IMR-90 (cell line): Measurements from ENCODE around the gene FAIM2. TPM values are rescaled to one million over a fixed set of nuclear protein-coding genes. Genes with fewer than 3 reads are reported as not detected.

Experiments used
- ATAC-seq: fragments of 200-7000 bp; cut with Tn5 transposase; 2 replicates; pipeline ENCODE4 v1.9.1; 2020; ENCODE audit warnings: low read depth, mild to moderate bottlenecking, moderate library complexity
- BruUV-seq: library from RNA; stranded (reverse); fragments of 400-500 nt; replicated peaks from 2 replicates; lab custom pipeline; 2021; lab: Mats Ljungman, UMichigan
- CTCF ChIA-PET: fragments of 300-600 bp; formaldehyde crosslinking; extraction: SDS; loops from one replicate; lab custom pipeline; 2021; ENCODE audit warnings: antibody characterized with exemption; lab: Yijun Ruan, JAX
- POLR2A ChIA-PET: fragments of 300-600 bp; sonication (Branson Sonifier 250); formaldehyde crosslinking; loops from one replicate; lab custom pipeline; 2022; ENCODE audit warnings: antibody characterized with exemption; ENCODE audit not compliant: unreplicated experiment; lab: Charles Lee
- DNase-seq: peaks from one replicate; pipeline ENCODE4 v3.0.0; 2013
- H2AFZ ChIP-seq: replicated peaks from 2 replicates; pipeline ENCODE3; 2013; ENCODE audit warnings: low read length, mild to moderate bottlenecking; ENCODE audit not compliant: poor library complexity
- H2AK5ac ChIP-seq: 2 replicates; pipeline ENCODE4 v1.6.1; 2013; ENCODE audit warnings: low read depth, low read length, inconsistent platforms
- H2AK9ac ChIP-seq: replicated peaks from 2 replicates; pipeline ENCODE3; 2013; ENCODE audit warnings: mild to moderate bottlenecking, low read depth, low read length, moderate library complexity; ENCODE audit not compliant: poor library complexity
- H2BK120ac ChIP-seq: 2 replicates; pipeline ENCODE4 v1.6.1; 2013; ENCODE audit warnings: low read depth, low read length, inconsistent platforms
- H2BK15ac ChIP-seq: 3 replicates; pipeline ENCODE4 v1.6.1; 2013; ENCODE audit warnings: low read depth, low read length, inconsistent platforms
- H2BK20ac ChIP-seq: 2 replicates; pipeline ENCODE4 v1.6.1; 2013; ENCODE audit warnings: low read depth, mild to moderate bottlenecking, inconsistent platforms, low read length, moderate library complexity
- H2BK5ac ChIP-seq: 2 replicates; pipeline ENCODE4 v1.6.1; 2013; ENCODE audit warnings: mild to moderate bottlenecking, low read depth, low read length, inconsistent platforms; ENCODE audit not compliant: poor library complexity, severe bottlenecking
- H3K14ac ChIP-seq: replicated peaks from 2 replicates; pipeline ENCODE4 v1.6.1; 2013; ENCODE audit warnings: low read depth, low read length, inconsistent platforms
- H3K18ac ChIP-seq: 2 replicates; pipeline ENCODE4 v1.6.1; 2013; ENCODE audit warnings: low read depth, low read length, control low read depth
- H3K23ac ChIP-seq: 2 replicates; pipeline ENCODE4 v1.6.1; 2013; ENCODE audit warnings: low read depth, low read length, inconsistent platforms
- H3K27ac ChIP-seq: 2 replicates; pipeline ENCODE4 v1.5.1; 2013; ENCODE audit warnings: mild to moderate bottlenecking, control low read depth, low read length; ENCODE audit not compliant: insufficient read depth
- H3K27me3 ChIP-seq: 2 replicates; pipeline ENCODE4 v1.6.1; 2013; ENCODE audit warnings: low read length; ENCODE audit not compliant: control insufficient read depth, insufficient read depth
- H3K36me3 ChIP-seq: 2 replicates; pipeline ENCODE4 v1.6.1; 2013; ENCODE audit warnings: low read length, mixed read lengths; ENCODE audit not compliant: control insufficient read depth, insufficient read depth
- H3K4ac ChIP-seq: 2 replicates; pipeline ENCODE4 v1.6.1; 2013; ENCODE audit warnings: low read depth, low read length, inconsistent platforms
- H3K4me1 ChIP-seq: 2 replicates; pipeline ENCODE4 v1.6.1; 2013; ENCODE audit warnings: low read length, mixed read lengths; ENCODE audit not compliant: control insufficient read depth, insufficient read depth
- H3K4me2 ChIP-seq: 2 replicates; pipeline ENCODE4 v1.6.1; 2013; ENCODE audit warnings: low read depth, mild to moderate bottlenecking, control low read depth, low read length, moderate library complexity
- H3K4me3 ChIP-seq: 2 replicates; pipeline ENCODE4 v1.5.1; 2013; ENCODE audit warnings: low read depth, mild to moderate bottlenecking, control low read depth, low read length, moderate library complexity; ENCODE audit not compliant: insufficient read depth
- H3K56ac ChIP-seq: 2 replicates; pipeline ENCODE4 v1.6.1; 2013; ENCODE audit warnings: low read length, inconsistent platforms; ENCODE audit not compliant: insufficient read depth; ENCODE audit errors: extremely low read depth
- H3K79me1 ChIP-seq, 2 experiments: 2 replicates each; pipeline ENCODE4 v1.6.1; 2013; ENCODE audit warnings: low read length in 2 of 2, inconsistent platforms in 1 of 2, low read depth in 1 of 2
- H3K9ac ChIP-seq: 2 replicates; pipeline ENCODE4 v1.6.1; 2013; ENCODE audit warnings: low read depth, low read length, control low read depth
- H3K9me1 ChIP-seq: 2 replicates; pipeline ENCODE4 v1.6.1; 2013; ENCODE audit warnings: low read length, inconsistent platforms; ENCODE audit not compliant: insufficient read depth
- H3K9me3 ChIP-seq: 2 replicates; pipeline ENCODE4 v1.6.1; 2013; ENCODE audit warnings: low read length; ENCODE audit not compliant: control insufficient read depth, insufficient read depth
- H4K20me1 ChIP-seq: 2 replicates; pipeline ENCODE4 v1.6.1; 2013; ENCODE audit warnings: low read length, inconsistent platforms; ENCODE audit not compliant: insufficient read depth
- H4K5ac ChIP-seq: 2 replicates; pipeline ENCODE4 v1.6.1; 2013; ENCODE audit warnings: mild to moderate bottlenecking, low read depth, low read length, control low read depth
- H4K8ac ChIP-seq, 2 experiments: 2 replicates each; pipeline ENCODE4 v1.6.1; 2013; ENCODE audit warnings: low read depth in 2 of 2, low read length in 2 of 2, control low read depth in 1 of 2, inconsistent platforms in 1 of 2
- H4K91ac ChIP-seq: 2 replicates; pipeline ENCODE4 v1.6.1; 2013; ENCODE audit warnings: low read depth, low read length, inconsistent platforms; ENCODE audit not compliant: insufficient read depth
- BHLHE40 ChIP-seq: fragments of 150-350 bp; IDR thresholded peaks from 2 replicates; pipeline ENCODE4 v1.6.1; 2016; ENCODE audit warnings: mild to moderate bottlenecking, low read depth, low read length
- CEBPB ChIP-seq: IDR thresholded peaks from 2 replicates; pipeline ENCODE4 v1.6.1; 2012; ENCODE audit warnings: low read depth, low read length, improper control_type of control experiment
- CHD1 ChIP-seq: IDR thresholded peaks from 2 replicates; pipeline ENCODE4 v1.6.1; 2012; ENCODE audit warnings: low read depth, low read length, improper control_type of control experiment
- FOS ChIP-seq: fragments of 150-350 bp; IDR thresholded peaks from 2 replicates; pipeline ENCODE4 v1.6.1; 2016; ENCODE audit warnings: low read depth, low read length
- MAFK ChIP-seq: IDR thresholded peaks from 2 replicates; pipeline ENCODE4 v1.6.1; 2012; ENCODE audit warnings: low read depth, low read length, improper control_type of control experiment
- MAZ ChIP-seq: IDR thresholded peaks from 2 replicates; pipeline ENCODE4 v1.6.1; 2012; ENCODE audit warnings: low read depth, mild to moderate bottlenecking, low read length, improper control_type of control experiment, moderate library complexity, borderline replicate concordance
- NFE2L2 ChIP-seq: fragments of 150-350 bp; IDR thresholded peaks from 2 replicates; pipeline ENCODE4 v1.6.1; 2016; ENCODE audit warnings: low read depth, mild to moderate bottlenecking, low read length
- POLR2A ChIP-seq: IDR thresholded peaks from 2 replicates; pipeline ENCODE4 v1.6.1; 2012; ENCODE audit warnings: mild to moderate bottlenecking, low read depth, low read length
- RAD21 ChIP-seq: IDR thresholded peaks from 2 replicates; pipeline ENCODE4 v1.6.1; 2012; ENCODE audit warnings: low read length, improper control_type of control experiment
- RCOR1 ChIP-seq: IDR thresholded peaks from 2 replicates; pipeline ENCODE4 v1.6.1; 2012; ENCODE audit warnings: mild to moderate bottlenecking, low read length, improper control_type of control experiment; ENCODE audit not compliant: insufficient replicate concordance
- RFX5 ChIP-seq: IDR thresholded peaks from 2 replicates; pipeline ENCODE4 v1.8.0; 2012; ENCODE audit warnings: low read depth, mild to moderate bottlenecking, low read length, moderate library complexity
- SMC3 ChIP-seq: fragments of 150-350 bp; IDR thresholded peaks from 2 replicates; pipeline ENCODE4 v1.6.1; 2016; ENCODE audit warnings: low read depth, mild to moderate bottlenecking, antibody characterized with exemption, low read length, moderate library complexity
- WGBS, 2 experiments: methylation state at CpG; one replicate each; pipeline versions ENCODE4 v1.1.5 to v1.1.7; 2013; ENCODE audit warnings: missing lambda C conversion rate in 2 of 2; ENCODE audit not compliant: insufficient read length in 1 of 2; ENCODE audit errors: extremely low coverage in 2 of 2; 5-methylcytosine and 5-hydroxymethylcytosine counted together
- dilution Hi-C: fragments of 300-500 bp; cut with HindIII; formaldehyde crosslinking; loops from one replicate; pipeline ENCODE4 v1.14.3; 2018; ENCODE audit warnings: low sequenced_read_pairs; ENCODE audit not compliant: unreplicated experiment
- in situ Hi-C: fragments of 300-500 bp; cut with MboI; formaldehyde crosslinking; loops from 3 replicates; pipeline ENCODE4 v1.14.3; 2019; ENCODE audit warnings: low sequenced_read_pairs, inconsistent platforms, mixed read lengths
- intact Hi-C: fragments of 100-400 bp; cut with micrococcal nuclease; formaldehyde crosslinking; loops from 2 replicates; pipeline ENCODE4 v1.10.0; 2022
- polyA plus RNA-seq, 3 experiments: library from polyadenylated mRNA; depleted of rRNA; stranded (reverse); fragments of >200 nt; gene quantifications; 2 replicates each; pipeline ENCODE4 v1.2.3, GENCODE V29; 2012; ENCODE audit warnings: low replicate concordance in 1 of 3
- total RNA-seq: library from RNA; depleted of rRNA; stranded (reverse); fragments of >200 nt; gene quantifications from 2 replicates; pipeline ENCODE4 v1.2.3, GENCODE V29; 2012
- TF ChIP-seq, protein P1 (sequence below): fragments of 150-350 bp; IDR thresholded peaks from 2 replicates; pipeline ENCODE4 v1.6.1; 2017; ENCODE audit warnings: mild to moderate bottlenecking, antibody characterized with exemption, low read length, low read depth
- TF ChIP-seq, protein P2 (sequence below): fragments of 150-350 bp; IDR thresholded peaks from 2 replicates; pipeline ENCODE4 v1.6.1; 2016; ENCODE audit warnings: low read depth, mild to moderate bottlenecking, low read length, moderate library complexity, borderline replicate concordance
- TF ChIP-seq, protein P3 (sequence below): conservative IDR thresholded peaks from 2 replicates; pipeline ENCODE4 v1.5.1; 2012; ENCODE audit warnings: mild to moderate bottlenecking, low read depth, low read length, improper control_type of control experiment

FAIM2 gene
- total and polyA plus RNA-seq, 2 of the 4 experiments (the other 2 are of a cell fraction), result 0.72 to 5.3 TPM

DNA sequence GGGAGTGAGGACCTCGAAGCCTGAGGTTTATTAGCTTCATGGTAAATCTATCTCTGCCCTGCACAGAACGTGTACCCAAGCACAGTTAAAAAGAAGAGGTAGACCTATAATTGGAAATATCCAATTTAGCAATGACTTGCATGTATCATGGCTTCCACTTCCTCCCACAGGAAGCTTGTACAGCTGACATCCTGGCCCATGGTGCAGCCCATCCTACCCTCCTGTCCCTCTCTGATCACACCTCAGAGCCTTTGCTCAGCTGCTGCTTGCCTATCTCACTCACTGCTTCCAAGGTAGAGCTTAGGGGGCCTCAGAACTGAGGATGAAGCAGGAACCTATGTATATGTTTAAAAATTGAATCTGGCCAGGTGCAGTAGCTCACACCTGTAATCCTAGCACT lies 56.5 kb downstream of the FAIM2 start:
- H2AK9ac ChIP-seq, result no peak overlapping the region
- H2BK20ac ChIP-seq, result no peak overlapping the region
- H4K8ac ChIP-seq, result no peak overlapping the region
- no peaks in the 10 kb centered on the region for H3K4me1 ChIP-seq
- no peak overlapping the region for H4K5ac ChIP-seq
- no peak overlapping the region for H2BK15ac ChIP-seq
- no peak overlapping the region for H3K14ac ChIP-seq
- in situ Hi-C loops, result no loop called here
- ChIA-PET POLR2A (no interaction called here), CTCF (no interaction called here)
- no CpG with 5 or more reads among the region's 2 CpGs for WGBS, 2 experiments
- no peak overlapping the region for H3K18ac ChIP-seq
- TF ChIP-seq SMC3 (no peak), CHD1 (no peak), MAZ (no peak), POLR2A (no peak), BHLHE40 (no peak), MAFK (no peak), CEBPB (no peak), RCOR1 (no peak), RFX5 (no peak), FOS (no peak), RAD21 (no peak), NFE2L2 (no peak)
- TF ChIP-seq, protein P1, sequence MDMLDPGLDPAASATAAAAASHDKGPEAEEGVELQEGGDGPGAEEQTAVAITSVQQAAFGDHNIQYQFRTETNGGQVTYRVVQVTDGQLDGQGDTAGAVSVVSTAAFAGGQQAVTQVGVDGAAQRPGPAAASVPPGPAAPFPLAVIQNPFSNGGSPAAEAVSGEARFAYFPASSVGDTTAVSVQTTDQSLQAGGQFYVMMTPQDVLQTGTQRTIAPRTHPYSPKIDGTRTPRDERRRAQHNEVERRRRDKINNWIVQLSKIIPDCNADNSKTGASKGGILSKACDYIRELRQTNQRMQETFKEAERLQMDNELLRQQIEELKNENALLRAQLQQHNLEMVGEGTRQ, result no peak
- TF ChIP-seq, protein P2, sequence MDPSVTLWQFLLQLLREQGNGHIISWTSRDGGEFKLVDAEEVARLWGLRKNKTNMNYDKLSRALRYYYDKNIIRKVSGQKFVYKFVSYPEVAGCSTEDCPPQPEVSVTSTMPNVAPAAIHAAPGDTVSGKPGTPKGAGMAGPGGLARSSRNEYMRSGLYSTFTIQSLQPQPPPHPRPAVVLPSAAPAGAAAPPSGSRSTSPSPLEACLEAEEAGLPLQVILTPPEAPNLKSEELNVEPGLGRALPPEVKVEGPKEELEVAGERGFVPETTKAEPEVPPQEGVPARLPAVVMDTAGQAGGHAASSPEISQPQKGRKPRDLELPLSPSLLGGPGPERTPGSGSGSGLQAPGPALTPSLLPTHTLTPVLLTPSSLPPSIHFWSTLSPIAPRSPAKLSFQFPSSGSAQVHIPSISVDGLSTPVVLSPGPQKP, result no peak
- TF ChIP-seq, protein P3, sequence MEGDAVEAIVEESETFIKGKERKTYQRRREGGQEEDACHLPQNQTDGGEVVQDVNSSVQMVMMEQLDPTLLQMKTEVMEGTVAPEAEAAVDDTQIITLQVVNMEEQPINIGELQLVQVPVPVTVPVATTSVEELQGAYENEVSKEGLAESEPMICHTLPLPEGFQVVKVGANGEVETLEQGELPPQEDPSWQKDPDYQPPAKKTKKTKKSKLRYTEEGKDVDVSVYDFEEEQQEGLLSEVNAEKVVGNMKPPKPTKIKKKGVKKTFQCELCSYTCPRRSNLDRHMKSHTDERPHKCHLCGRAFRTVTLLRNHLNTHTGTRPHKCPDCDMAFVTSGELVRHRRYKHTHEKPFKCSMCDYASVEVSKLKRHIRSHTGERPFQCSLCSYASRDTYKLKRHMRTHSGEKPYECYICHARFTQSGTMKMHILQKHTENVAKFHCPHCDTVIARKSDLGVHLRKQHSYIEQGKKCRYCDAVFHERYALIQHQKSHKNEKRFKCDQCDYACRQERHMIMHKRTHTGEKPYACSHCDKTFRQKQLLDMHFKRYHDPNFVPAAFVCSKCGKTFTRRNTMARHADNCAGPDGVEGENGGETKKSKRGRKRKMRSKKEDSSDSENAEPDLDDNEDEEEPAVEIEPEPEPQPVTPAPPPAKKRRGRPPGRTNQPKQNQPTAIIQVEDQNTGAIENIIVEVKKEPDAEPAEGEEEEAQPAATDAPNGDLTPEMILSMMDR, result no peak
- H2BK5ac ChIP-seq, result no peak overlapping the region
- intact Hi-C loops, result no loop called here
- no peak overlapping the region for H2BK120ac ChIP-seq
- no peak overlapping the region for H3K4me2 ChIP-seq
- no peak overlapping the region for H3K56ac ChIP-seq
- H3K4me3 ChIP-seq, result no peak overlapping the region
- no peaks in the 10 kb centered on the region for H4K20me1 ChIP-seq
- no TSS peak for BruUV-seq
- no peaks in the 10 kb centered on the region for H3K36me3 ChIP-seq
- no peak overlapping the region for H3K23ac ChIP-seq
- H3K27ac ChIP-seq, result no peak overlapping the region
- H3K9ac ChIP-seq, result no peak overlapping the region
- peaks cover 3% of the 10 kb centered on the region; the same call in 1 of the 2 replicates for H3K9me3 ChIP-seq
- peaks cover 23% of the 10 kb centered on the region for H3K27me3 ChIP-seq
- H2AK5ac ChIP-seq, result no peak overlapping the region
- no peak overlapping the region for H4K91ac ChIP-seq
- DNase-seq (no peak), ATAC-seq (no peak)
- no peak overlapping the region for H3K4ac ChIP-seq
- dilution Hi-C loops, result no loop called here
- no peak overlapping the region for H2AFZ ChIP-seq
- no peaks in the 10 kb centered on the region for H3K9me1 ChIP-seq
- peaks cover 0 to 11% of the 10 kb centered on the region in 2 experiments; a peak in 1 of 4 replicates for H3K79me1 ChIP-seq
